AG04450 (cell line): Measurements from ENCODE around the gene PDE2A. TPM values are rescaled to one million over a fixed set of nuclear protein-coding genes. Genes with fewer than 3 reads are reported as not detected.

Experiments
- CTCF ChIA-PET: fragments of 300-600, 350-600 bp; formaldehyde crosslinking; extraction: SDS; loops from one replicate; lab custom pipeline; 2022; ENCODE audit warnings: antibody characterized with exemption, inconsistent platforms; lab: Charles Lee
- POLR2A ChIA-PET: fragments of 350-600 bp; formaldehyde crosslinking; extraction: SDS; loops from one replicate; lab custom pipeline; 2021; ENCODE audit warnings: antibody characterized with exemption, inconsistent platforms; lab: Yijun Ruan, JAX
- DNase-seq: peaks from one replicate; pipeline ENCODE4 v3.0.0-alpha.2; 2011; ENCODE audit warnings: low read depth, low spot score
- H3K27ac ChIP-seq: one replicate; pipeline ENCODE4 v1.5.1; 2012; ENCODE audit warnings: low read depth, low read length, control low read depth
- H3K27me3 ChIP-seq: one replicate; pipeline ENCODE4 v1.6.0; 2012; ENCODE audit warnings: low read length; ENCODE audit not compliant: control insufficient read depth, insufficient read depth
- H3K4me3 ChIP-seq: 2 replicates; pipeline ENCODE4 v1.5.1; 2011; ENCODE audit warnings: mild to moderate bottlenecking, low read depth, low read length, control low read depth
- H3K9me3 ChIP-seq: 2 replicates; pipeline ENCODE4 v1.5.1; 2012; ENCODE audit warnings: low read length; ENCODE audit not compliant: control insufficient read depth, insufficient read depth
- CTCF ChIP-seq: IDR thresholded peaks from 2 replicates; pipeline ENCODE4 v1.5.1; 2011; ENCODE audit warnings: low read depth, low read length, control low read depth, inconsistent platforms
- polyA plus RNA-seq: library from polyadenylated mRNA; depleted of rRNA; stranded (reverse); fragments of >200 nt; gene quantifications from 2 replicates; pipeline ENCODE4 v1.2.3, GENCODE V29; 2011

Gene PDE2A
- polyA plus RNA-seq, 1 experiment = 0.02 TPM

- TF ChIP-seq CTCF = no peak
Measured at GRCh38 chr11:72696866-72697700, 22.9 kb upstream of the PDE2A start.

GRCh38 chr11:72695354-72695753 lies 21.1 kb upstream of the PDE2A start:
- H3K9me3 ChIP-seq = no peaks in the 10 kb centered on the region; the same call in 1 of the 2 replicates
- no peak overlapping the region for H3K27ac ChIP-seq
- CTCF ChIA-PET = interaction anchor here (0.9 to 1.1 kb wide), 2 partner anchors 11 to 224 kb away, joined by 3 to 4 read pairs; no protein-coding TSS in a partner anchor
- no peak for DNase-seq
- no peaks in the 10 kb centered on the region for H3K27me3 ChIP-seq
- H3K4me3 ChIP-seq = no peak overlapping the region
- TF ChIP-seq CTCF = no peak
- POLR2A ChIA-PET = no interaction called here

More at GRCh38 chr11:72696866-72697700, 22.9 kb upstream of the PDE2A start:
- DNase-seq = no peak
- POLR2A ChIA-PET = no interaction called here
- Histone ChIP-seq H3K27me3 (no peaks in the 10 kb centered on the region), H3K27ac (no peak overlapping the region), H3K4me3 (no peak overlapping the region), H3K9me3 (no peaks in the 10 kb centered on the region; the same call in 1 of the 2 replicates)
- CTCF ChIA-PET = no interaction called here

GRCh38 chr11:72693271-72693968 lies 19.2 kb upstream of the PDE2A start:
- ChIA-PET CTCF (interaction anchor here (1.0 kb wide), 1 partner anchor 9 kb away, joined by 3 read pairs; no protein-coding TSS in a partner anchor), POLR2A (no interaction called here)

GRCh38 chr11:72692498-72693237 lies 18.4 kb upstream of the PDE2A start:
- Histone ChIP-seq H3K4me3 (no peak overlapping the region), H3K9me3 (no peaks in the 10 kb centered on the region; the same call in 1 of the 2 replicates), H3K27ac (no peak overlapping the region), H3K27me3 (no peaks in the 10 kb centered on the region)
- no peak for DNase-seq
- TF ChIP-seq CTCF = no peak
- CTCF ChIA-PET = interaction anchor here (1.0 to 1.3 kb wide), 2 partner anchors 8 to 10 kb away, joined by 3 read pairs; no protein-coding TSS in a partner anchor
- POLR2A ChIA-PET = no interaction called here

More at GRCh38 chr11:72693271-72693968, 19.2 kb upstream of the PDE2A start:
- Histone ChIP-seq H3K4me3 (no peak overlapping the region), H3K27ac (no peak overlapping the region), H3K9me3 (no peaks in the 10 kb centered on the region; the same call in 1 of the 2 replicates), H3K27me3 (no peaks in the 10 kb centered on the region)
- TF ChIP-seq CTCF = 0 out of 2 replicates have a peak, but pooled peaks have one; percentile 2
- DNase-seq = no peak
